Fibroblast of skin of left biceps (primary cell): ENCODE data around the gene KRT28.

Source experiments
- DNase-seq, 2 experiments: peaks; one replicate each; pipeline ENCODE4 v3.0.0-alpha.2; 2013; ENCODE audit warnings: low read depth in 2 of 2

Gene KRT28, protein sequence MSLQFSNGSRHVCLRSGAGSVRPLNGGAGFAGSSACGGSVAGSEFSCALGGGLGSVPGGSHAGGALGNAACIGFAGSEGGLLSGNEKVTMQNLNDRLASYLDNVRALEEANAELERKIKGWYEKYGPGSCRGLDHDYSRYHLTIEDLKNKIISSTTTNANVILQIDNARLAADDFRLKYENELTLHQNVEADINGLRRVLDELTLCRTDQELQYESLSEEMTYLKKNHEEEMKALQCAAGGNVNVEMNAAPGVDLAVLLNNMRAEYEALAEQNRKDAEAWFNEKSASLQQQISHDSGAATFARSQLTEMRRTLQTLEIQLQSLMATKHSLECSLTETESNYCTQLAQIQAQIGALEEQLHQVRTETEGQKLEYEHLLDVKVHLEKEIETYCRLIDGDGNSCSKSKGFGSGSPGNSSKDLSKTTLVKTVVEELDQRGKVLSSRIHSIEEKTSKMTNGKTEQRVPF

DNA sequence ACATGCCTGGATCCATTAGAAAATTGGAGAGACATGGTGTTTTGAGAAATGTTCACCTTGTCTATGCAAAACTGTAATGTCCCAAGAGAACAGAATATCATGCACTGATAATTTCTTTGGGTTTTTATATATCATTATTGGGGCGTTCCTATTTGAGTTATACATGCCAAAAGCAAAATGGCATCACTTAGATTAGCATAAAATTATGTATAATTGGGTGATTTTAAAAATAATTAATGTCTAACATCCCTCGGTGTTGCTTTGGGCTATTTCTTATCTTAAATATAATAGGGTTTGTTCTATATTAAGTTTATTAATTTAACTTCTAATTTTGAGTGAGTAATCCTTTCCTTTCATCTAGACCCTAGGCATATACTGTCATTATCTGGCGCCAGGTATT lies at the start of gene KRT28:
Gene KRT28 (minus strand): TSS at position 101 of the 400 bp plus-strand sequence. CDS start 66 bp downstream, at position 35.
- DNase-seq = no peak

DNA sequence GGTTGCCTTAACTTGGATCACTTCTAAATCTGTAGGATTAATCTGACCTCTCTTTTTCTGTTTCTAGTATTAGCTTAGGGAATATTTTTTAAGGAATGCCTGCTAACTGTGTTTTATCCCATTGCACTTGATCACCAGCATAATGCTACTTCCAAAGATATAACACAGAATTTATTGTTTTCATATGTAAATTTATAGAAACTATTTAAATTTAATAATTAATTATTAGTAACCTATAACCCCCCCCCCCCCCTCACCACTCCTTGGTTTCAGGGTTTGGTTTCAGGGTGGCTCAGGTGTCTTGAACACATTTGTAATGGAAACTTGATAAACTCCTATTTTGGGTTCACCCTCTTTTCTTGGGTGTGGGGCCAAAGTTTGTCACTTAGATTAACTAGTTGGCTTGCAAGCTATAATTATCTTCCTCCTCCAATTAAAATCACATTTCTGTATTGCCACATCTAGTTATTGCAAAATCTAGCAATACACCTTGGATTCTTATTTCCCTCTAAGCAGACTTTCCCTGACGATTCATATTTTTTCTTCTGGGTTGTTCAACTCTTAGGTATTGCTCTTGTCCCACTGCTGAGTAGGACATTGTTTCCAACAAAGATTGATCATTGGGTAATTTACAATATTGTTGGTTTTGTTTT lies 49.0 kb upstream of the KRT28 start:
- no peak for DNase-seq

DNA sequence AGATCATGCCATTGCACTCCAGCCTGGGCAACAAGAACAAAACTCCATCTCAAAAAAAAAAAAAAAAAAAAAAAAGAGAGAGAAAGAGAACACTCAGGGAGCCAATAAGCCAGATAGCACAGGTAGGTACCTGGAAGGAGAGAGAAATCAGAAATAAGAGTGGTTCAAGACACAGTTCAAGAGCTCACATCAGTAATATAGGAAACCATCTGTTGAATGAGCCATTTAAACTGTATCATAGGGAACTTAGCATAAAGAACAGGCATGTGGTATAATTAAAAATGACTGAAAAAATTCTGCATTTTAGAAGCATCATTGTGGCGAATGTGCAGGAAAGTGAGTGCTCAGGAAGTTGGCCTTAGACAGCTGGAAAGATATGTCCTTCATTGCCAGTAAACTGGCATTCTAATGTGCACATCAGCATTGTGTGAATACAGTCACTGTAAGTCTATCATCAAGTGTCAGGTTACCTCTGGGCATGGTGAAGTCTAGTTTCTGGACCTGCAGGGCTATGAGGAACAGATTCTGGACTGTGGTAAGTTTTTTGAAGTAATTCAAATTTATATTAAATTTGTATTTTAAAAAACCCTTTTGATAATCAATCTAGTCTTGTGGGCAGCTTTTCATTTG lies 46.9 kb upstream of the KRT28 start:
- DNase-seq = no peak

DNA sequence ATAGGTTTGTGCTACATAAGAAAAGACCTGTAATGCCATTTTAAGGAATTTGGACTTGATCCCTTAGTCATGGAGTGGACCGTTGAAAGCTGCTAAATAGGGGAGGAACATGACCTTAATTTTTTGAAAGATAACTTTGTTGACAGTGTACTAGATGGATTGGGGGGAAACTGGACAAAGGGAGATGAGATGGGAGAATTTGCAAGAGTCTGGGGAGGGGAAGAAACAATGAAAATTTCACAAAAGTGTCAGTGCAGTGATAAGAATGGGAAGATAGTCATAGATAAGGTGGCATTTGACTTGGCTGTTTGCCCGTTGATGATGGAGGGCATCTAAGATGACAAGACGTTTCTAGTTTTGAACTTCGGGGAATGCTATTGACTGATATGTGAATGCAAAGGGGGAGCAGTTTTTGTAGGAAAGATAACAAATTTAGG lies 44.9 kb upstream of the KRT28 start:
- no peak for DNase-seq

DNA sequence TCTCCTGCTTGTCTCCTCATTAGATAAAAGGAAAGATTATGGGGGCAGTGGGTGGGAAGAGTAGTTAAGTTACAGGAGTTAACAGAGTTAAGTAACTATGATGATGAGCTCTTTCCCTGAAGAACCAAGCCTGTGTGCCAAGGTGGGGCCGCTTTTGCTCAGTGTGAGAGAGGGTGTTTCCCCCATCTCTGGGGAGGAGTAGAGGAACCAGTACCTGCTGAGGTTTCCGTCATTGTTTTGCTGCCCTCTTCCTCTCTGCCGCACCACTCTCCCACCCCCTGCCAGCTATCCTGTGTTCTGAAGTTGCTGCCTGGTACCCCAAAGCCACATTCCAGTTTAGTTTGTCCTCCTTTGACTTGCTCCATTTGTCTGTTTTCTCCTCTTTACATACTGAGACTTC lies 43.5 kb upstream of the KRT28 start:
- DNase-seq = no peak

DNA sequence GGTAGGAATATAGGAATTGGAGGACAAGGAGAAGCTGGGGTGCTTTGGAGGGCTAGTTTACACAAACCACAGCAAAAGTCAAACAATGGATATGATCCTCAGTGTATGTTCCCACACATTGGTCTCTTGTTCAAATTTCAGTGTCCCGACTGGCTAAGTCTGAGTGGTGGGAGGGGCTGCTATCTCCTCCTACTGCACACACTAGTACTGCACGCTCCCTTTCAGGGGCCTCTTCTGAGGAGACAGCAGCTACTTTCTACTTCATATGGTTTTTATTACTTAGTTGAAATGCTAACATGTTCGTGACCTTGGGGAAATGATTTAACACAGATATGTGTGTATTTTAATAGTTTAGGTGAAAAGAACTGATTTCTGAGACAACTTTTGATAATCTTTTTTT lies 41.5 kb upstream of the KRT28 start:
- DNase-seq = peak; percentile 40 to 43

DNA sequence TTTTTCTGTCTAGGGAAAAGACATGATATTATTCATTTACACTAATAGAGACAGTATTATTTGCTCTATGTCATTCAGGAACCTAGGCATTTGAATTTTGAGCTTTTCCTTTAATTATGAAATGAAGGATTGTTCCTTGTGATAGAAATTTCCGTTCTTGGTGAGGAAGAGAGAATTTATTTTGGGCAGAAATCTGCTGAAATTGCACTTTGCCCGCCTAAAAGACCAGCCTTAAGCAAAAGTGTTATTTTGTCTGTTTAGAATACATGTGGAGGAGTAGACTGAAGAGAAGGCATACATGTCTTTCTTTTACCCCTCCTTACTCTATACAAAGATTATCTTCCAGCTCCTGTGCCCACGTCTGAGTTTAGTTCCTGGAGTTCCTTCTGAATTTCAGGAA lies 39.4 kb upstream of the KRT28 start:
- no peak for DNase-seq

DNA sequence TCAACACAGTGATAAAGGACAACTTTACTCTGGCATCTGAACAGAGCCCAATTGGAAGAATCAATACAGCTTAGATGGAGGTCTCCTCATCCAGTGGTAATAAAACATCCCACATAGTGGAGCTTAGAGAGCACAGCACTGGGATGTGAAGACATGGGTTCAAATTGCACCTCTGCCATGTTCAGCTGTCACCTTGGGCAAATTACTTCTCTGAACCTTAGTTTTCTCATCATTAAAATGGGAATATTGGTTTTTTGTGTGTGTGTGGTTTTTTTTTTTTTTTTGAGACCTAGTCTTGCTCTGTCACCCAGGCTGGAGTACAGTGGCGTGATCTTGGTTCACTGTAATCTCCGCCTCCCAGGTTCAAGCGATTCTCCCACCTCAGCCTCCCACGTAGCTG lies 36.3 kb upstream of the KRT28 start:
- no peak for DNase-seq

DNA sequence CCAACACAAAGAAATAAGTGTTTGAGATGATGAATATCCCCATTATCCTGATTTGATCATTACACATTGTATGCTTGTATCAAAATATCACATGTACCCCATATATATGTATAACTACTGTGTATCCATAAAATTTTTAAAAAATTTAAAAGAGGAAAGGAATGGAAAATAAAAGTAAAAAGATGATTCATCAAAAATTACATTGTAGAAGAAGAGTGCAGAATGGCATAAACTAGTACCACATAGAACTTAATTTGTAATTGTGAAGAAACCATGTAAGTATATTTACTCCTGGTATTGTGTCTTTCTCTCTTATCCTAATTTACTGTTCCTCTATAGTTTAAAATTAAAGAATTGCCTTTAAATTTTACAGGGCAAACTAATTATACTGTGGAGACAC lies 34.1 kb upstream of the KRT28 start:
- DNase-seq = no peak

DNA sequence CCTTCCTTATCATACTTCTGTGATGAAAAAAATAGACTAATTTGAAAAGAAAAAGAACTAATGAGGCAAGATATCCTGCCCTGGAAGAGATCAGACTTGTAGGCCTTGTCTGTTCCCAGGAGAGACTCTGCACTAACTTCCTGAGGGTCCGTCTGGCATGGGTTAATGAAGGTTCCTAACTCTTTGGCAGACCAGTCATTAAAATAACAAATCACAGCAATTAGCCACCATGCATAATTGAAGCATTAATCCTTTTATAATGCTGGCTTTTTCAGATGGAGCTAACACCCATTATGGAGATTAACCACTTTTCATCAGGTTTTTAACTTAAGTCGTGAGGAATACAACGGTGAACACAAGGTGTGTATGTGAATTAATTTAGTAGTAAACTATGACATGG lies 33.1 kb upstream of the KRT28 start:
- no peak for DNase-seq

DNA sequence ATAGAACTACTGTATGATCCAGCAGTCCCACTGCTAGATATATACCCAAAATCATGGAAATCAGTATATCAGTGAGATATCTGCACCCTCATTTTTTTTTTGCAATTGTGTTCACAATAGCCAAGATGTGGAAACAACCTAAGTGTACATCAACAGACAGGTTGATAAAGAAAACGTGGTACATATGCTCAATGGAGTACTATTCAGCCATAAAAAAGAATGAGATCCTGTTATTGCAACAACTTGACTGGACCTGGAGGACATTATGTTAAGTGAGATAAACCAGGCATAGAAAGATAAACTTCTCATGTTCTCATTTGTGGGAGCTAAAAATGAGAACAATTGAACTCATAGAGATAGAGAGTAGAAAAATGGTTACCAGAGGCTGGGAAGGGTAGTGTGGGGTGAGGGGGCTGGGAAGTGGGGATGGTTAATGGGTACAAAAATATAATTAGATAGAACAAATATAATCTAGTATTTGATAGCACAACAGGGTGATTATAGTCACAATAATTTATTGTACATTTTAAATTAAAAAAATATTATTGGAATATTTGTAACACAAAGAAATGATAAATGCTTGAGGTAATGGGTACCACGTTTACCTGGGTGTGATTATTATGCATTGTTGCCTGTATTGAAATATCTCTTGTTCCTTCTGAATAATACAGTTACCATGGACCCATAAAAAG lies 30.5 kb upstream of the KRT28 start:
- DNase-seq = no peak

DNA sequence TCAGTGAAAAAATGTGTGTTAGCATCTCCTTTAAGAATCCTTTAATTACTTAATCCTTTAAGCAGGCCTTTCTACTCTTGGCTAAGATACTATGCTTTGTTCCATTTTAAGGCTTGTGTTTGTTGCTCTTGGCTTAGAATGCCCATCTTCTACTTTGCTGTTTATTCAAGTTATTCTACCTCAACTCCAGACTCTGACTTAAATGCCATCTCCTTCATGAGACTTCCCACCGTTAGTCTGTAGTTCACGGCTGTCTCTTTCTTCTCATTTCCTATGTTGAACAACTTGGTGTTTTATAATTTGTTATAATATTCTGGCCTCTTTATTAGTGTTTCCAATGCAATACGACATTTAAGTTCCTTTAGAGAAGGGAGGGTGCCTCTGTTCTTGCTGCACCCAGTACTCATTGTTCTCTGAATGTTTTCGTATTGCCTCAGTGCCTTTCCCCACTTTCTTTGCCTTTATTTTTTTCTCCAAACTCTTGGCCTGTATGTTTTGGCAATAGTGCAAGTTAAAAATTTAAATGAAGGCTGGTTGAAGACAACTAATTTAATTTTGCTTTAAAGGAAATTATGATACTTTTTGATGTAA lies 28.8 kb upstream of the KRT28 start:
- DNase-seq = no peak

DNA sequence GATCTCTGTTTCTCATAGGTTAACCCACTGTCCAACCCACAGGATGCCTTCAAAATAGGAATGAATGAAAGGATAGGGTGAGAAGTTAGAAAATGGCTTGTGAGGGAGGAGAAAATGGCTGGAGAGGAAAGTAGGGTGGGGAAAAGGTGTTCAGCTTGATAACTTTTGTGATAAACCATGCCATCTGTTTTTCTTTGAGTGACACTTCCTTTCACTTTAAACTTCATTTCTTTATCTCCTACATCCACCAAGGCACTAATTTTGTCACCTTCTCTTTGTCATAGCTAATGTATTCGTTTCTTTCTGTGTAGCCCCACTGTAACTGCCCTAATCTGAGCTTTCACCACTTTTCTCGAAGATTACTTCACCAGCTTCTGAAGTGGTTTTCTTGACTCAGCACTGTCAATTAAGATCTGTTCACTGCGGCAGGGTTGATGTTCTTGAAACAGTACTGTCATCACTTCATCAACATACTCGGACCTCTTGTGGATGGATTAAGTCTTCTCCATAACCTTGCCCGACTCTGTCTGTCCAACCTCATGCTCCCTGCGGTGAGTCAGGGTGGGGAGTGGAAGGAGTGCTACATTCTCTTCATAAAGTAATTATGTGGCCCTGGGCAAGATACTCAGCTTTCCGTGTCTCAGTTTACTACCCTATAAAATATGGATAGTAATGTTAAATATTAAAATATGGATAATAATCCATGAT lies 28.1 kb upstream of the KRT28 start:
- DNase-seq = no peak

DNA sequence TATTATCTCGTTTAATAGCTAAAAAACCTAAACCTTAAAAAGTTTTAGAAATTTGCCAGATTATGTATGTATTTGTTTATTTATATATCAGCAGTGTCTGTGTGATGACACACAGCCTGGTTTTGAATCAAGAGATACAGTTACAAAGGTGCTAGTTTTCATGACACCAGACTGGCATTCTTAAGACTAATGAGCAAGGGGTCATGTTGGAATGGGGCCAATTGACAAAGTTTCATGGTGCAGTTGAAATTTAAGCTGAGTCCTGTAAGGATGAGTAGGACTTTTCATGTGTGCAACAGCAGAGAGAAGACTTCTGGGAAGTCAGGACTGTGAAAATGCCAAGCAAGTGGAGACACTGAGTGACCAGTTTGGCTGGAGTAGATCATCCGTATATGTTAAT lies 25.8 kb upstream of the KRT28 start:
- no peak for DNase-seq

DNA sequence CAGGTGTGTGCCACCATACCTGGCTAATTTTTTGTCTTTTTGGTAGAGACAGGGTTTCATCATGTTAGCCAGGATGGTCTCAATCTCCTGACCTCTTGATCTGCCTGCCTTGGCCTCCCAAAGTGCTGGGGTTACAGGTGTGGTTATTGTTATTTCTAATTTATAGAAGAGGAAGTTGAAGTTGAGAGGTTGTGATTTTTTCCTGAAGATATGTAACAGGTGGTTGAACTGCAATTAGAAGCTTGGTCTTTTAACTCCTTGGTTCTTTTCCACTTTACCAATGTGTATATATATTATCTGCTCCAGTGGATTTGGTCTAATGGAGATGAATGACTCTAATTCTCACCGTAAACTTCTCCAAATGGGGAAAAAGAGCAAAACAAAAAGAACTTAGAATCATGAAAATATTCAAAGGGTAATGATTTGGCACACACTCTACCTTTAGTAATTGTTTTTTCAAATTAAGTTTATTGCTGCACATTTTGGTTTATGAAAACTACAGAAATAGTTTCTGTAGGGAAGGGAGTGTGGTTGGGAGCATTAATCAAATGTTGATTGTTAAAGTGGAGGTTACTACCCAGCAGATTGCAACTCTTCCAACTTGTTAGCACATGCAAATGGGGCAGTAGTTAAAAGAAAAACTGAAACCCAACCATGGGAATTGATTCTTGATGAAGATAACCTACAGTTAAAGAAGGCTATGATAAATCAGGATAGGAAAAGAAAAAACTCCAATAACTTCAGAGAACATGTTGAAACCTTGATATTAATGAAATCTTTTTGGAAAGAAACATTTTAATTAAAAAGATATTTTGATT lies 24.5 kb upstream of the KRT28 start:
- no peak for DNase-seq

DNA sequence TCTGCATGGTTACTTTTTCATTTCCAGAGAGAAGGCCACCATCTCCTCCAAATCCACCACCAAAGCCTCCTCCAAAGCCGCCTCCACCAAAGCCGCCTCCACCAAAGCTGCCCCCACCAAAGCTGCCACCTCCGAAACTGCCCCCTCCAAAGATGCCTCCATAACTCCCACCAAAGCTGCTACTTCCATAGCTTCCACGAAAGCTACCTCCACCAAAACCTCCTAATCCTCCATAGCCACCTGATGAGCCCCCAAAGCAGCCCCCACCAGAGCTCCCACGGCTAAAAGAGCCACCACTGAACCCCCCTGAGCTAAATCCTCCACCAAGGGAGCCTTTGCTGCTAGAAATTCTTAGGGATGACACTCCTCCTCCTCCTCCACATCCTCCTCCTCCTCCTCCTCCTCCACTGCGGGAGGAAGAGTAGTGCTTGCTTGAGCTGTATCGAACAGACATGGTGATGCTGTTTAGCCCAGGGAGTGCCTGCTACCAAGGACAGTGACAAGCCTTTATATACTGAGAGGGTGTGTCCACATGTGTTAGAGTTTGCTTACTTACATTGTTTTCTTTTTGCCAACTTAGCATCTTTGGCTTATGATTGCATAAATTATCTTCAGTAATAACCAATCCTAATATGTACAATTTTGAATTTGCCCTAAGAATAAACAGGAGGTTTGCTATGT lies 22.5 kb upstream of the KRT28 start, which contains the start of gene KRT10:
Gene KRT10 (minus strand): TSS at position 483 of the 681 bp plus-strand sequence. CDS start 29 bp downstream, at position 454.
- DNase-seq = no peak

DNA sequence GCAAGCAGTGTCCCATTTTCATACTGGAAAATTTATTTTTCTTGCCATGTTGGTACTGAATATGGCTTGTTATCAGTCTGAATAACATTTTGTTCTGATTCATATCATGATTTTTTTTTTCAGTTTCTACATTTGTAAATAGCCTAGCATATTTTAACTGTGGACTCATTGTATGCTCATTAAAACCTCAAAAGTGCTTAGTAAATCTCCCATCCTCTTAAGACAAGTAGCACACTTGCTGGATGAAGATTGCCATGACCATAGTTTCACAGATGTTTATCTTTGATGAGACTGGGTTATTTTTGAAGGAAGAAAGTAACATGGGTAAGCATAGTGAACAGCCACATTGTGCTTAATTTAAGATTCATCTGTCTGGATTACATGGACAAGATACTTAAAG lies 21.8 kb upstream of the KRT28 start:
- no peak for DNase-seq

DNA sequence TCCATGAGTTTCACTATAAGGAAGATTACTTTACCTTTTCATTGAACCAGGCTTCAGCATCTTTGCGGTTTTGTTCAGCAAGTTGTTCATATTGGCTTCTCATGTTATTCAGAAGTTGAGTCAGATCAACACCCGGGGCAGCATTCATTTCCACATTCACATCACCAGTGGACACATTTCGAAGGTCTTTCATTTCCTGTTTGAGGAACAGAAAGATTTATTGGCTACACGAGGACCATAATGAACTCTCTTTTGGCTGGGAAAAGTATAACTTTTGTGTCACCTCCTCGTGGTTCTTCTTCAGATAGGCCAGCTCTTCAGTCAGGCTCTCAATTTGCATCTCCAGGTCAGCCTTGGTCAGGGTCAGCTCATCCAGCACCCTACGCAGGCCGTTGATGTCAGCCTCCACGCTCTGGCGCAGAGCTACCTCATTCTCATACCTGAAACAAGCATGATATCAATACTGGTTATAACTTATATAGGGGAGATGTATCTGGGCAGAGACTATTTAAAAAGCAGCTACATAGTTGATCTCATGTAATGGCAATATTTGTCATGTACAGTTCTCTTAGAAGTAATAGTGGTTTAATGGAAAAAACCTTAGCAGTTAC lies 20.6 kb upstream of the KRT28 start:
- no peak for DNase-seq

DNA sequence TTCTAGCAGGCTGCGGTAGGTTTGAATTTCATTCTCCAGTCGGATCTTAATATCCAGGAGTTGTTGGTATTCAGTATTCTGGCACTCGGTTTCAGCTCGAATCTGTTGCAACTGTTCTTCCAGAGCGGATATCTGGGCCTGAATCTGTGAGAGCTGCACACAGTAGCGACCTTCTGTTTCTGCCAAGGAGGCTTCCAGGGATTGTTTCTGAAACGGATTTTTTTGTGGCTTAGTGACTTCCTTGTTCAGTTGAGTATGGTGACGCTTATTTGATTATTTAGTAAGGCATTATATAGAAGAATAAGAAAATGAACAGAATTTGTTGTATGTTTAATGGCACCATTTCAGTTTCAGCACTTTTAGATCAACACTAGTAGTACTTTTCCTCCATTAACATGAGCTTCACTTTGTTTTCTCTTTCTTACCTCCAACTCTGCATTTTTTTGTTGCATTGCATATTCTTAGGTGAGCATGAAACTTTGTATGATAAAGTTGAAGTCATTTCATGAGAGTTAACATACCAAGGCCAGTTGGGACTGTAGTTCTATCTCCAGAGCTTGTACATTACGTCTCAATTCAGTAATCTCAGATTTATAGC lies 19.9 kb upstream of the KRT28 start:
- no peak for DNase-seq
